Adrenal gland (tissue), 12 donors: ENCODE data around the gene MACO1. TPM values are rescaled to one million over a fixed set of nuclear protein-coding genes. Genes with fewer than 3 reads are reported as not detected.

Source experiments
- DNase-seq, 7 donors: peaks; one replicate each; pipeline ENCODE4 v3.0.0-alpha.2; 2019 to 2020
- H3K27ac ChIP-seq, 5 donors: fragments of 200-600 bp; sonication (generic) in 4 of 5; 1 replicate in 3 of 5; 2 replicates in 2 of 5; pipeline versions ENCODE4 v1.5.1 to v1.8.0; 2016 to 2020; ENCODE audit warnings: mild to moderate bottlenecking in 1 of 5
- H3K27me3 ChIP-seq: fragments of 200-600 bp; 2 replicates; pipeline ENCODE4 v1.8.0; 2021
- H3K36me3 ChIP-seq, 2 donors: fragments of 200-600 bp; replicated peaks in 1 of 2; 1 replicate in 1 of 2; 2 replicates in 1 of 2; pipeline versions ENCODE4 v1.5.1 to v1.8.0; 2018 to 2022
- H3K4me1 ChIP-seq, 2 donors: fragments of 200-600 bp; replicated peaks in 1 of 2; 1 replicate in 1 of 2; 2 replicates in 1 of 2; pipeline versions ENCODE4 v1.5.1 to v1.8.0; 2018 to 2021
- H3K4me3 ChIP-seq, 4 donors: fragments of 200-600 bp; sonication (generic) in 3 of 4; one replicate each; pipeline ENCODE4 v1.5.1; 2016 to 2018
- H3K9me3 ChIP-seq, 3 donors: fragments of 200-600 bp; sonication (generic) in 1 of 3; replicated peaks in 1 of 3; 1 replicate in 2 of 3; 2 replicates in 1 of 3; pipeline versions ENCODE4 v1.5.1 to v1.8.0; 2016 to 2021
- POLR2A ChIP-seq, 2 donors: fragments of 450-650 bp; IDR thresholded peaks; one replicate each; pipeline ENCODE4 v1.6.1; 2017; ENCODE audit warnings: antibody characterized with exemption in 2 of 2, mild to moderate bottlenecking in 2 of 2, moderate library complexity in 1 of 2
- WGBS, 4 donors: extraction: QIAGEN DNeasy Blood & Tissue Kit in 2 of 4; methylation state at CpG; one replicate each; pipeline versions ENCODE4 v1.1.5 to v1.1.7; 2013 to 2017; 5-methylcytosine and 5-hydroxymethylcytosine counted together
- intact Hi-C, 2 donors: fragments of 100-400 bp; cut with DNase I; formaldehyde crosslinking; loops; one replicate each; pipeline versions ENCODE4 v1.14.1 to v1.15.0; 2022 to 2023
- polyA plus RNA-seq, 3 donors: library from polyadenylated mRNA; stranded (reverse); fragments of 200-250 nt in 2 of 3; fragments of 350-450 nt in 1 of 3; fragmentation: Illumina TruSeq in 1 of 3; extraction: RNeasy Lipid Tissue Mini Kit (QIAGEN cat#74804) in 1 of 3; gene quantifications; one replicate each; pipeline ENCODE4 v1.2.3, GENCODE V29; 2013 to 2014
- total RNA-seq, 9 donors: library from RNA; depleted of rRNA in 4 of 9; stranded (reverse); fragments of >200 nt in 4 of 9; fragments of 120-200 nt in 1 of 9; fragmentation: NEBNext Ultra II Directional in 1 of 9; extraction: Animal tissue kit (Norgen Biotek cat#: 25700) in 1 of 9; gene quantifications; one replicate each; pipeline versions ENCODE4 v1.1.0 to v1.2.4, GENCODE V29; 2013 to 2023
- TF ChIP-seq, protein P1 (sequence below), 6 experiments: fragments of 450-650 bp in 4 of 6; fragments of 200-600 bp in 2 of 6; sonication (generic) in 1 of 6; IDR thresholded peaks; 1 replicate in 5 of 6; 2 replicates in 1 of 6; pipeline versions ENCODE4 v1.5.1 to v1.8.0; 2016 to 2021; ENCODE audit warnings: antibody characterized with exemption in 6 of 6, mild to moderate bottlenecking in 2 of 6, moderate library complexity in 1 of 6
- donor health status: healthy with polysubstance abuse.
- donor health status: Bipolar disorder and iron deficiency.
- donor health status: DM: yes; HTN: yes; CAD: no.
- donor health status: DM: no; HTN: no; CAD: no.
- donor health status: DM: no; HTN: no; CAD: no.
- donor health status: DM: yes; HTN: yes; CAD: no.

The MACO1 gene
- total and polyA plus RNA-seq, 12 donors: 15.1 to 48.4 (median 29.6) TPM

DNA sequence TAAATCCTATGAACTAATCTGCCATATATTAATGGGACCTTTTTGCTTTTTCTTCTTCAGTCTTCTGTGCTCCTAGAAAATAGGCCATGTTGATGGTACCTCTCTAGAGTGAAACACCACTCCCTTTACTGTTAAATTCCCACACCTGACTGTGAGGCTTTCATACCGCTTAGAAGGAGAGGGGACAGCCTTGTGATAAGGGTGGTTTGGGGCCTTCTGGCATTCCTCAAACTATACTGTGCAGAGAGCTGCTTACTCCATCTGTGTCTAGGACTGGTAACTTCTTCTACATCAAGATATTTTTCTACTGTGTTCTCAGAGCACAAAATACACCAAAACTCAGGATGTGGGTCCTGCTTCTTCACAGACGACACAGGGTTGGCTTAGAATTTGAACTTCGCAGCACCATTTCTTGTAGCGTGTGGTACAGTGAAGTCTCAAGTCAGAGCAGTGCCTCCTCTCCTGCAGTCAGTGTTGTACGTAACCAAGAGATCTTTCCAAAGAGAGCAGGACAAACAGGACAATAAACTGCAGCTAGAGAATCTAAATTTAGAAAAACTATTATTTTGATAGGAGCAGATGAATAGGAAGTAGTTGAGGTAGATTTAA, 43.8 kb downstream of the MACO1 start:
- Histone ChIP-seq H3K36me3 (no peaks in the 10 kb centered on the region), H3K27ac (no peak overlapping the region), H3K27me3 (no peaks in the 10 kb centered on the region), H3K4me3 (no peak overlapping the region), H3K9me3 (no peaks in the 10 kb centered on the region), H3K4me1 (peaks cover 14 to 29% of the 10 kb centered on the region in 2 donors)
- intact Hi-C loops: no loop called here
- DNase-seq: no peak
- TF ChIP-seq POLR2A (IDR thresholded peaks at IDR 0.05): no peak
- TF ChIP-seq, protein P1, sequence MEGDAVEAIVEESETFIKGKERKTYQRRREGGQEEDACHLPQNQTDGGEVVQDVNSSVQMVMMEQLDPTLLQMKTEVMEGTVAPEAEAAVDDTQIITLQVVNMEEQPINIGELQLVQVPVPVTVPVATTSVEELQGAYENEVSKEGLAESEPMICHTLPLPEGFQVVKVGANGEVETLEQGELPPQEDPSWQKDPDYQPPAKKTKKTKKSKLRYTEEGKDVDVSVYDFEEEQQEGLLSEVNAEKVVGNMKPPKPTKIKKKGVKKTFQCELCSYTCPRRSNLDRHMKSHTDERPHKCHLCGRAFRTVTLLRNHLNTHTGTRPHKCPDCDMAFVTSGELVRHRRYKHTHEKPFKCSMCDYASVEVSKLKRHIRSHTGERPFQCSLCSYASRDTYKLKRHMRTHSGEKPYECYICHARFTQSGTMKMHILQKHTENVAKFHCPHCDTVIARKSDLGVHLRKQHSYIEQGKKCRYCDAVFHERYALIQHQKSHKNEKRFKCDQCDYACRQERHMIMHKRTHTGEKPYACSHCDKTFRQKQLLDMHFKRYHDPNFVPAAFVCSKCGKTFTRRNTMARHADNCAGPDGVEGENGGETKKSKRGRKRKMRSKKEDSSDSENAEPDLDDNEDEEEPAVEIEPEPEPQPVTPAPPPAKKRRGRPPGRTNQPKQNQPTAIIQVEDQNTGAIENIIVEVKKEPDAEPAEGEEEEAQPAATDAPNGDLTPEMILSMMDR (IDR thresholded peaks at IDR 0.05): no peak
- WGBS, 4 donors: 78 to 87% (median 82%) methylated on average over 5 of the region's 5 CpGs

DNA sequence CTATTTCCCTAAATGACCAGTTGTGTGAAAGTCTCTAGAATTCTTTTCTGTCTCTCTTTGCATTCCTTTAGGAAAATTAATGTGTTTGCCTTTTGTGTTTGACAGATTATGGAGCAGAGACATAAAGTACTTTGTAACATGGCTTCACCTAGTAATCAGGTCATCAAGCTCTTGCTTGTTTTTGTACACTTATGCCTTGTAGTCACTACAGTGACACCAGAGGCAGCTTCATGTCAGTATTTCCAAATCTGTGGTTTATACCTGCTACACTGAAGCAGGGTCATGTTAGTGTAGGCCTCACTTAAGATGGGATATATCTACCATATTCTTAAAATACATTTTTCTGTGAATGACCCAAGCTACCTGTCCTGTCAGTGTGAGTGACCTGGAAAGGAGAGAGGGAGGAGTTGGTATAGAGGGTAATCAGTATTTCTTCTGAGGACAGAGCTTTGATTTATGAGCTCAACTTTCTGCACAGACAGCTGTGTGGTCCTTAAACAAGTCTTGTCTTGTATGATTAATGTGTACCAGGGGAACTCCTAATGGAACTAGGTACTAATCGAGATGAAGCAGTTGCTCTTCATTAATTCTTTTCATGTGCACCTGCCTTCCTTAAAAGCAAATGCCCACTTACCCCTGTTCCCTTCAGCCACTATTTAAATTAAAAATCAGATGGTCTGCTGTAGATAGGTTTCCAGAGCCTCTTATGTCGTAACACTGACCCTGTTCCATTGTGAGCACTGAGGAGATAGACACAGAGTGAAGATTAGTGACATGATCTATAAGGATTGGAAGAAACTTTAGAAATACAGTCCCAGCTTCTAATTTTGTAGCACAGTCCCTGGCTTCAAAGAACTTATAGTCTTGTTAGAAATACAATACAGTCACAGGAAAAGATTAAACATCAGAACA, 45.7 kb downstream of the MACO1 start:
- Histone ChIP-seq H3K36me3 (no peaks in the 10 kb centered on the region), H3K27me3 (no peaks in the 10 kb centered on the region), H3K9me3 (no peaks in the 10 kb centered on the region), H3K4me3 (no peak overlapping the region), H3K4me1 (peaks cover 14 to 29% of the 10 kb centered on the region in 2 donors), H3K27ac (peak overlapping the region in 1 of 5 donors; percentile 4)
- 67 to 79% (median 76%) methylated on average over 2 of the region's 2 CpGs for WGBS, 4 donors
- intact Hi-C loops: no loop called here
- TF ChIP-seq, protein P1 (IDR thresholded peaks at IDR 0.05): no peak
- TF ChIP-seq POLR2A (IDR thresholded peaks at IDR 0.05): no peak
- no peak for DNase-seq

DNA sequence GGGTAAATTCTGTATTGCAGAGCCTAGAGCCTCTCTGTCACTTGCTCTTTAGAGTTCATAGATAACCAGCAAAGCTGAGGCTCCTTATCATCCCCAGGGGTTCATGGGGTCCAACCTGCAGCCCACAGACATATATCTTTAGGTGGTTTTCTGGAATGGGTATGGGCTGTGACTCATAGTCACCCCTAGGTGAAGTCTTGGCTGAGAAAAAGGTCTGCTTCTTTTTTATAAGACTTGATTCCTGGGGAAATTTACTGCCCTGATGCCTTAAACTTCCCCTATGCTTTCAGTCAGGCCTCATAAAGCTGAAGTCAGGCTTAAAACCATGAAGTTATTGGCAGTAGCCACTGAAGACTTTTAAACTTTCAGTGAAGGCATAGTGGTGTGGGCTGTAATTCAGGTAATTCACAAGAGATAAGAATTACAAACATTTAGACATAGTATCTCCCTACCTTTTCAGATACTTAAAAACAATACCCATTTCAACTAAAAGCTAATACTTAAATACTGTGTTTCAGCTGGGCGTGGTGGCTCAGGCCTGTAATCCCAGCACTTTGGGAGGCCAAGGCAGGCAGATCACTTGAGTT, 46.8 kb downstream of the MACO1 start:
- Histone ChIP-seq H3K4me1 (peaks cover 17 to 38% of the 10 kb centered on the region in 2 donors), H3K9me3 (no peaks in the 10 kb centered on the region), H3K4me3 (no peak overlapping the region), H3K27ac (no peak overlapping the region), H3K36me3 (no peaks in the 10 kb centered on the region), H3K27me3 (no peaks in the 10 kb centered on the region)
- TF ChIP-seq, protein P1 (IDR thresholded peaks at IDR 0.05): no peak
- TF ChIP-seq POLR2A (IDR thresholded peaks at IDR 0.05): no peak
- intact Hi-C loops: no loop called here
- DNase-seq: no peak
- WGBS, 4 donors: 89 to 100% (median 100%) methylated on average over 1 of the region's 1 CpG

DNA sequence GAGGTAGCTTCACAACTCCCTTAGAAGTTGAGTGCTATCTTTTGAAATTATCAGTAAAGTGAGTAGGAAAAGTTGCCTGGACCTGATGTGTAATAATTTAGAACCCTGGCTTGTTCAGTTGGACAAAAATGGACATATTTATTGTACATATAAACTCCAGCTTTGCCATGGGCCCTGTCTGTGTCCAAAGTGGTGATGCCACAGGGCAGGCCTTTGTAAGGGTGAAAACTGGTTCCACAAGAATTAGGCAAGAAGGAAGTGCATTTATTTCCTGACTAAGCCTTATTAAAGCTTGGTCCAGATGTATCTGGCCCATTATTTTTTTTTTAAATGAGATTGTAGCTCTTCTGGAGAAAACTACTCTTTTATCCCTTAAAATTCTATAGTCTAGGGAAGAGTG, 47.9 kb downstream of the MACO1 start:
- H3K27ac ChIP-seq: no peak overlapping the region
- peaks cover 18 to 36% of the 10 kb centered on the region in 2 donors for H3K4me1 ChIP-seq
- intact Hi-C loops: no loop called here
- no peak overlapping the region for H3K4me3 ChIP-seq
- no peak for DNase-seq
- no peaks in the 10 kb centered on the region for H3K36me3 ChIP-seq
- H3K27me3 ChIP-seq: no peaks in the 10 kb centered on the region
- TF ChIP-seq, protein P1 (IDR thresholded peaks at IDR 0.05): no peak
- TF ChIP-seq POLR2A (IDR thresholded peaks at IDR 0.05): no peak
- no peaks in the 10 kb centered on the region for H3K9me3 ChIP-seq
